Neural cell (in vitro differentiated cells): ENCODE results near the gene HLA-DQB1. TPM values are rescaled to one million over a fixed set of nuclear protein-coding genes. Genes with fewer than 3 reads are reported as not detected.

Source experiments
- H2AFZ ChIP-seq: fragments of 200-600, 300-800 bp; sonication (generic), shearing (Covaris generic); 2 replicates; pipeline ENCODE4 v1.6.0; 2014; ENCODE audit warnings: low read depth, mild to moderate bottlenecking, antibody characterized with exemption, low read length, moderate library complexity
- H3F3A ChIP-seq: fragments of 200-600 bp; shearing (Covaris generic); 2 replicates; pipeline ENCODE4 v1.6.1; 2016; ENCODE audit warnings: mild to moderate bottlenecking, moderate library complexity, mixed read lengths, antibody characterized with exemption, low read length; ENCODE audit not compliant: insufficient read depth, poor library complexity, severe bottlenecking
- H3K27ac ChIP-seq: fragments of 200-600, 300-800 bp; sonication (generic), shearing (Covaris generic); 2 replicates; pipeline ENCODE4 v1.5.1; 2014; ENCODE audit warnings: mild to moderate bottlenecking, low read length, moderate library complexity
- H3K27me3 ChIP-seq: fragments of 300-800, 200-600 bp; sonication (generic), shearing (Covaris generic); 2 replicates; pipeline ENCODE4 v1.6.0; 2014; ENCODE audit warnings: mild to moderate bottlenecking, low read depth, low read length, moderate library complexity; ENCODE audit not compliant: insufficient read depth
- H3K36me3 ChIP-seq: fragments of 300-800, 200-600 bp; sonication (generic), shearing (Covaris generic); 2 replicates; pipeline ENCODE4 v1.5.1; 2014; ENCODE audit warnings: mild to moderate bottlenecking, antibody characterized with exemption, low read length, moderate library complexity; ENCODE audit not compliant: insufficient read depth
- H3K4me2 ChIP-seq: fragments of 300-800, 200-600 bp; sonication (generic), shearing (Covaris generic); 2 replicates; pipeline ENCODE4 v1.6.0; 2014; ENCODE audit warnings: mild to moderate bottlenecking, low read length
- H3K4me3 ChIP-seq: fragments of 300-800, 200-600 bp; sonication (generic), shearing (Covaris generic); 2 replicates; pipeline ENCODE4 v1.5.1; 2014; ENCODE audit warnings: mild to moderate bottlenecking, low read length, moderate library complexity
- H3K79me2 ChIP-seq: fragments of 200-600 bp; shearing (Covaris generic); replicated peaks from 2 replicates; pipeline ENCODE4 v1.6.0; 2014; ENCODE audit warnings: mild to moderate bottlenecking, low read length, moderate library complexity; ENCODE audit not compliant: insufficient read depth
- H3K9ac ChIP-seq: fragments of 300-800, 200-600 bp; sonication (generic), shearing (Covaris generic); 2 replicates; pipeline ENCODE4 v1.6.1; 2016; ENCODE audit warnings: mild to moderate bottlenecking, low read length, mixed read lengths
- H3K9me2 ChIP-seq: fragments of 200-600 bp; shearing (Covaris generic); 2 replicates; pipeline ENCODE4 v1.6.1; 2016; ENCODE audit warnings: mild to moderate bottlenecking, low read length, mixed read lengths; ENCODE audit not compliant: insufficient read depth
- H3K9me3 ChIP-seq: fragments of 200-600, 300-800 bp; sonication (generic), shearing (Covaris generic); 2 replicates; pipeline ENCODE4 v1.6.1; 2016; ENCODE audit warnings: mild to moderate bottlenecking, mixed run types, low read length, moderate library complexity, mixed read lengths
- H4K20me1 ChIP-seq: fragments of 200-600 bp; shearing (Covaris generic); 2 replicates; pipeline ENCODE4 v1.6.1; 2016; ENCODE audit warnings: mild to moderate bottlenecking, mixed run types; ENCODE audit not compliant: insufficient read depth
- EP300 ChIP-seq: fragments of 450-650 bp; conservative IDR thresholded peaks from 2 replicates; pipeline ENCODE4 v1.6.1; 2014; ENCODE audit warnings: antibody characterized with exemption, mild to moderate bottlenecking, moderate library complexity; ENCODE audit not compliant: poor library complexity, severe bottlenecking
- EZH2 ChIP-seq: fragments of 200-600, 300-800 bp; shearing (Covaris generic), sonication (generic); IDR thresholded peaks from 2 replicates; pipeline ENCODE4 v1.6.1; 2014; ENCODE audit warnings: antibody characterized with exemption, low read length, borderline replicate concordance, mild to moderate bottlenecking; ENCODE audit not compliant: insufficient read depth, poor library complexity, severe bottlenecking
- MXI1 ChIP-seq: fragments of 450-650 bp; conservative IDR thresholded peaks from 2 replicates; pipeline ENCODE4 v1.6.1; 2014; ENCODE audit warnings: antibody characterized with exemption, mild to moderate bottlenecking; ENCODE audit not compliant: poor library complexity, severe bottlenecking
- POLR2AphosphoS5 ChIP-seq: IDR thresholded peaks from 2 replicates; pipeline ENCODE4 v1.6.1; 2012
- RAD21 ChIP-seq: fragments of 450-650 bp; conservative IDR thresholded peaks from 2 replicates; pipeline ENCODE4 v1.6.1; 2014; ENCODE audit warnings: antibody characterized with exemption, mild to moderate bottlenecking, moderate library complexity
- SMC3 ChIP-seq: fragments of 450-650 bp; conservative IDR thresholded peaks from 2 replicates; pipeline ENCODE4 v1.6.1; 2014; ENCODE audit warnings: antibody characterized with exemption, mild to moderate bottlenecking, moderate library complexity; ENCODE audit not compliant: poor library complexity
- TAF1 ChIP-seq: IDR thresholded peaks from 2 replicates; pipeline ENCODE4 v1.6.1; 2012; ENCODE audit warnings: low read depth
- polyA plus RNA-seq: library from polyadenylated mRNA; depleted of rRNA; stranded (reverse); fragments of >200 nt; gene quantifications from 2 replicates; pipeline ENCODE4 v1.2.3, GENCODE V29; 2014
- TF ChIP-seq, protein P1 (sequence below): fragments of 450-650 bp; IDR thresholded peaks from 2 replicates; pipeline ENCODE4 v1.5.1; 2014; ENCODE audit warnings: antibody characterized with exemption, mild to moderate bottlenecking, moderate library complexity; ENCODE audit not compliant: poor library complexity, severe bottlenecking
- TF ChIP-seq, protein P2 (sequence below): IDR thresholded peaks from 2 replicates; pipeline ENCODE4 v1.6.1; 2012; ENCODE audit warnings: borderline replicate concordance

HLA-DQB1 gene
- polyA plus RNA-seq, 1 donor from 2014 or later = not detected

DNA sequence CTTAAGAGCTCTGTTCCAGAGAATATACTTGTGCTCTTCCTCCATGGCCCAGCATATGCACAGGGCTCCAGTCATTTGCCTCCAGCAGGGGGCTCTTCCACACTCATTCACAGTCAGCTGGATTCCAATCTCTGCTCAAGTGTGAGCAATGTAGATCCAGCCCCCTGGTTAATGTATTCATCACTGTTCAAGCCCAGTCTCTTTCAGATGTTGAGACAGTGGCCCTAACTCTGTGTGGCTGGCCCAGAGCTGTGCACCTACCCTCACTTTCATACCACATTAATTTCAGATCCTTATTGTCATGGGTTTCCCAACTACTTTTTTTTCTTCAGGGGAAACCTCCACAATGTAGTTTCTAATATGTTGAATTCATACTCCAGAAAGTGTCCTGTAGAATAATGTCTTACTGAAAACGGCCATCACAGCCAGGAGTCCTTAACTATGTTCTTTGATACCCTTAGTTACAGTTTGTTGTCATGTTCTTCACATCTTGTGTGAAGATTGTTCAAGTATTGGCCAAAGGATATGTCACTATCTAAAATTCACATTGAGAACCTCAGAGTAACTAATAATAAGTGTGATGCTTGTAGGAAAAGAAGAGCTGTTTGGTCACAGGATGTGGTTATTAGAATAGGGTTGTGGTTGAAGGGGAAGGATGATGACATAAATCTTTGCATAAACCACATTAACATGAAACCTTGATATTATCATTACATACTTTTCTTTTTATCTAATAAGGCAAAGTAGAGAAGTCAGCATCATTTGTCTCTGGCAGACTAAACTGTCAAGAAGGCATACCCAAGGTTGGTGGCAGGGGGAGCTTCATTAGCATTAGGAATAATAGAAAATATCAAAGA lies 43.7 kb downstream of the HLA-DQB1 start:
- no peaks in the 10 kb centered on the region for H4K20me1 ChIP-seq

DNA sequence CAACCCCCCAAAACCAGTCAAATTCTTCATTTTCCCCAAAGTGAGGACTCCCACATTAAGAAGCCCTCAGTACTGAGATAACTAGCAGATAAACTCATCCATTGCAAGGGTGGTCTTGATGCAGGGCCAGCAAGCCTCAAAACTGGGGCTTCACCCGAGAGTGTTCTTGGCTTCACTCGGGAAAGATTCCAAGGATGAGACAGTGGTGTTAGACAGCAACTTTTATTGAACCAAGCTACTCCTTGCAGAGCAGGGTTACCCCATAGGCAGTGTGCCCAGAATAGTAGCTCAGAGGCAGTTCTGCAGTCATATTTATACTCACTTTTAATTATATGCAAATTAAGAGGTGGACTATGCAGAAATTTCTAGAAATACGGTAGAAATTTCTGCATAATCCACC lies 45.1 kb downstream of the HLA-DQB1 start:
- H2AFZ ChIP-seq = no peak overlapping the region
- no peaks in the 10 kb centered on the region for H3K27me3 ChIP-seq
- H3K27ac ChIP-seq = no peak overlapping the region
- TF ChIP-seq, protein P1, sequence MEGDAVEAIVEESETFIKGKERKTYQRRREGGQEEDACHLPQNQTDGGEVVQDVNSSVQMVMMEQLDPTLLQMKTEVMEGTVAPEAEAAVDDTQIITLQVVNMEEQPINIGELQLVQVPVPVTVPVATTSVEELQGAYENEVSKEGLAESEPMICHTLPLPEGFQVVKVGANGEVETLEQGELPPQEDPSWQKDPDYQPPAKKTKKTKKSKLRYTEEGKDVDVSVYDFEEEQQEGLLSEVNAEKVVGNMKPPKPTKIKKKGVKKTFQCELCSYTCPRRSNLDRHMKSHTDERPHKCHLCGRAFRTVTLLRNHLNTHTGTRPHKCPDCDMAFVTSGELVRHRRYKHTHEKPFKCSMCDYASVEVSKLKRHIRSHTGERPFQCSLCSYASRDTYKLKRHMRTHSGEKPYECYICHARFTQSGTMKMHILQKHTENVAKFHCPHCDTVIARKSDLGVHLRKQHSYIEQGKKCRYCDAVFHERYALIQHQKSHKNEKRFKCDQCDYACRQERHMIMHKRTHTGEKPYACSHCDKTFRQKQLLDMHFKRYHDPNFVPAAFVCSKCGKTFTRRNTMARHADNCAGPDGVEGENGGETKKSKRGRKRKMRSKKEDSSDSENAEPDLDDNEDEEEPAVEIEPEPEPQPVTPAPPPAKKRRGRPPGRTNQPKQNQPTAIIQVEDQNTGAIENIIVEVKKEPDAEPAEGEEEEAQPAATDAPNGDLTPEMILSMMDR = no peak
- TF ChIP-seq EZH2 = no peak
- H3K4me2 ChIP-seq = no peak overlapping the region
- no peak overlapping the region for H3K4me3 ChIP-seq
- H4K20me1 ChIP-seq = no peaks in the 10 kb centered on the region
- no peaks in the 10 kb centered on the region for H3K36me3 ChIP-seq
- H3K9me3 ChIP-seq = no peaks in the 10 kb centered on the region
- H3K9me2 ChIP-seq = no peaks in the 10 kb centered on the region
- no peaks in the 10 kb centered on the region for H3K79me2 ChIP-seq
- no peaks in the 10 kb centered on the region for H3F3A ChIP-seq
- H3K9ac ChIP-seq = no peak overlapping the region

More for the DNA sequence above, 43.7 kb downstream of the HLA-DQB1 start:
- H3K9me2 ChIP-seq = no peaks in the 10 kb centered on the region
- no peaks in the 10 kb centered on the region for H3F3A ChIP-seq
- H3K79me2 ChIP-seq = no peaks in the 10 kb centered on the region
- H3K27ac ChIP-seq = no peak overlapping the region
- no peaks in the 10 kb centered on the region for H3K27me3 ChIP-seq
- TF ChIP-seq, protein P1 = no peak
- TF ChIP-seq MXI1 (no peak), EP300 (no peak), EZH2 (no peak), TAF1 (no peak), RAD21 (no peak), SMC3 (no peak), POLR2AphosphoS5 (no peak)
- TF ChIP-seq, protein P2, sequence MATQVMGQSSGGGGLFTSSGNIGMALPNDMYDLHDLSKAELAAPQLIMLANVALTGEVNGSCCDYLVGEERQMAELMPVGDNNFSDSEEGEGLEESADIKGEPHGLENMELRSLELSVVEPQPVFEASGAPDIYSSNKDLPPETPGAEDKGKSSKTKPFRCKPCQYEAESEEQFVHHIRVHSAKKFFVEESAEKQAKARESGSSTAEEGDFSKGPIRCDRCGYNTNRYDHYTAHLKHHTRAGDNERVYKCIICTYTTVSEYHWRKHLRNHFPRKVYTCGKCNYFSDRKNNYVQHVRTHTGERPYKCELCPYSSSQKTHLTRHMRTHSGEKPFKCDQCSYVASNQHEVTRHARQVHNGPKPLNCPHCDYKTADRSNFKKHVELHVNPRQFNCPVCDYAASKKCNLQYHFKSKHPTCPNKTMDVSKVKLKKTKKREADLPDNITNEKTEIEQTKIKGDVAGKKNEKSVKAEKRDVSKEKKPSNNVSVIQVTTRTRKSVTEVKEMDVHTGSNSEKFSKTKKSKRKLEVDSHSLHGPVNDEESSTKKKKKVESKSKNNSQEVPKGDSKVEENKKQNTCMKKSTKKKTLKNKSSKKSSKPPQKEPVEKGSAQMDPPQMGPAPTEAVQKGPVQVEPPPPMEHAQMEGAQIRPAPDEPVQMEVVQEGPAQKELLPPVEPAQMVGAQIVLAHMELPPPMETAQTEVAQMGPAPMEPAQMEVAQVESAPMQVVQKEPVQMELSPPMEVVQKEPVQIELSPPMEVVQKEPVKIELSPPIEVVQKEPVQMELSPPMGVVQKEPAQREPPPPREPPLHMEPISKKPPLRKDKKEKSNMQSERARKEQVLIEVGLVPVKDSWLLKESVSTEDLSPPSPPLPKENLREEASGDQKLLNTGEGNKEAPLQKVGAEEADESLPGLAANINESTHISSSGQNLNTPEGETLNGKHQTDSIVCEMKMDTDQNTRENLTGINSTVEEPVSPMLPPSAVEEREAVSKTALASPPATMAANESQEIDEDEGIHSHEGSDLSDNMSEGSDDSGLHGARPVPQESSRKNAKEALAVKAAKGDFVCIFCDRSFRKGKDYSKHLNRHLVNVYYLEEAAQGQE = no peak
- no peak overlapping the region for H2AFZ ChIP-seq
- no peak overlapping the region for H3K4me3 ChIP-seq
- no peaks in the 10 kb centered on the region for H3K36me3 ChIP-seq
- H3K9ac ChIP-seq = no peak overlapping the region
- no peak overlapping the region for H3K4me2 ChIP-seq
- H3K9me3 ChIP-seq = no peaks in the 10 kb centered on the region
